WTC11 (cell line): Measurements from ENCODE around the gene PALMD. TPM values are rescaled to one million over a fixed set of nuclear protein-coding genes. Genes with fewer than 3 reads are reported as not detected.

Experiments
- ATAC-seq: fragments of 200-7000 bp; cut with Tn5 transposase; 2 replicates; pipeline ENCODE4 v1.10.0; 2021; ENCODE audit warnings: mild to moderate bottlenecking, moderate library complexity
- CTCF ChIA-PET: fragments of 300-600 bp; sonication (Branson Sonifier 250); formaldehyde crosslinking; loops from one replicate; lab custom pipeline; 2021; ENCODE audit warnings: antibody characterized with exemption; lab: Charles Lee
- POLR2A ChIA-PET: fragments of 350-600 bp; sonication (Branson Sonifier 250); formaldehyde crosslinking; loops from one replicate; lab custom pipeline; 2021; ENCODE audit warnings: antibody characterized with exemption; lab: Charles Lee
- DNase-seq: peaks from one replicate; pipeline ENCODE4 v3.0.0; 2021; ENCODE audit warnings: low spot score
- H3K27ac Mint-ChIP-seq: 2 replicates; pipeline ENCODE4 v1.8.0; 2021; ENCODE audit warnings: mixed read lengths
- H3K27me3 Mint-ChIP-seq: 2 replicates; pipeline ENCODE4 v1.8.0; 2021; ENCODE audit warnings: low read depth, mild to moderate bottlenecking, moderate library complexity, mixed read lengths
- H3K36me3 Mint-ChIP-seq: 2 replicates; pipeline ENCODE4 v1.8.0; 2021; ENCODE audit warnings: mixed read lengths
- H3K4me1 Mint-ChIP-seq: 2 replicates; pipeline ENCODE4 v1.8.0; 2022; ENCODE audit warnings: mixed read lengths
- H3K4me3 Mint-ChIP-seq: 2 replicates; pipeline ENCODE4 v1.8.0; 2021; ENCODE audit warnings: mild to moderate bottlenecking, moderate library complexity, mixed read lengths
- H3K9me3 Mint-ChIP-seq: 2 replicates; pipeline ENCODE4 v1.8.0; 2021; ENCODE audit warnings: mixed read lengths
- ATF1 ChIP-seq: sonication (generic); formaldehyde crosslinking; IDR thresholded peaks from 2 replicates; pipeline ENCODE4 v1.8.1; 2023; ENCODE audit warnings: mild to moderate bottlenecking, moderate library complexity, missing genetic modification reagents
- CBFB ChIP-seq: sonication (generic); formaldehyde crosslinking; IDR thresholded peaks from 2 replicates; pipeline ENCODE4 v1.8.1; 2022; ENCODE audit warnings: mild to moderate bottlenecking, low read depth, missing genetic modification reagents
- ELF4 ChIP-seq: sonication (generic); formaldehyde crosslinking; IDR thresholded peaks from 2 replicates; pipeline ENCODE4 v1.8.1; 2022; ENCODE audit warnings: low read depth, mild to moderate bottlenecking, moderate library complexity, missing genetic modification reagents
- FOXJ3 ChIP-seq: sonication (generic); formaldehyde crosslinking; IDR thresholded peaks from 2 replicates; pipeline ENCODE4 v1.9.0; 2021; ENCODE audit warnings: missing genetic modification reagents, mild to moderate bottlenecking, borderline replicate concordance
- GRHL2 ChIP-seq: fragments of 250-450 bp; sonication (Bioruptor Pico); IDR thresholded peaks from 2 replicates; pipeline ENCODE4 v1.8.0; 2022; ENCODE audit warnings: mild to moderate bottlenecking, moderate library complexity; ENCODE audit not compliant: insufficient replicate concordance, severe bottlenecking
- HMGA2 ChIP-seq: fragments of 250-450 bp; sonication (Bioruptor Pico); IDR thresholded peaks from 2 replicates; pipeline ENCODE4 v1.4.0; 2021; ENCODE audit warnings: mild to moderate bottlenecking, moderate library complexity
- IRF2 ChIP-seq: sonication (generic); formaldehyde crosslinking; IDR thresholded peaks from 2 replicates; pipeline ENCODE4 v1.8.0; 2022; ENCODE audit warnings: low read depth, missing genetic modification reagents, borderline replicate concordance
- JUN ChIP-seq: sonication (generic); formaldehyde crosslinking; IDR thresholded peaks from 2 replicates; pipeline ENCODE4 v1.8.0; 2023; ENCODE audit warnings: mild to moderate bottlenecking, missing genetic modification reagents
- KAT7 ChIP-seq: sonication (generic); formaldehyde crosslinking; IDR thresholded peaks from 2 replicates; pipeline ENCODE4 v1.8.1; 2023; ENCODE audit warnings: missing genetic modification reagents, mild to moderate bottlenecking, borderline replicate concordance
- MYBL2 ChIP-seq: sonication (generic); formaldehyde crosslinking; IDR thresholded peaks from 2 replicates; pipeline ENCODE4 v1.8.1; 2023; ENCODE audit warnings: mild to moderate bottlenecking, moderate library complexity, missing genetic modification reagents
- PRDM15 ChIP-seq: sonication (generic); formaldehyde crosslinking; IDR thresholded peaks from 2 replicates; pipeline ENCODE4 v1.8.0; 2022; ENCODE audit warnings: missing genetic modification reagents
- PRRX2 ChIP-seq: fragments of 250-450 bp; sonication (Bioruptor Pico); IDR thresholded peaks from 2 replicates; pipeline ENCODE4 v1.8.0; 2021; ENCODE audit warnings: mild to moderate bottlenecking
- RELA ChIP-seq: sonication (generic); formaldehyde crosslinking; IDR thresholded peaks from 2 replicates; pipeline ENCODE4 v1.8.1; 2022; ENCODE audit warnings: missing genetic modification reagents, mild to moderate bottlenecking, borderline replicate concordance
- SMAD3 ChIP-seq: sonication (generic); formaldehyde crosslinking; IDR thresholded peaks from 2 replicates; pipeline ENCODE4 v1.8.0; 2022; ENCODE audit warnings: missing genetic modification reagents, mild to moderate bottlenecking, borderline replicate concordance
- SP1 ChIP-seq: sonication (generic); formaldehyde crosslinking; conservative IDR thresholded peaks from 2 replicates; pipeline ENCODE4 v1.8.1; 2022; ENCODE audit warnings: missing genetic modification reagents
- TEAD1 ChIP-seq: sonication (generic); formaldehyde crosslinking; IDR thresholded peaks from 2 replicates; pipeline ENCODE4 v1.8.0; 2022; ENCODE audit warnings: mild to moderate bottlenecking, missing genetic modification reagents
- TEAD4 ChIP-seq: sonication (generic); formaldehyde crosslinking; IDR thresholded peaks from 2 replicates; pipeline ENCODE4 v1.8.0; 2022; ENCODE audit warnings: mild to moderate bottlenecking, missing genetic modification reagents
- ZBTB21 ChIP-seq: sonication (generic); formaldehyde crosslinking; IDR thresholded peaks from 2 replicates; pipeline ENCODE4 v1.8.1; 2023; ENCODE audit warnings: mild to moderate bottlenecking, missing genetic modification reagents, borderline replicate concordance
- ZNF121 ChIP-seq: sonication (generic); formaldehyde crosslinking; IDR thresholded peaks from 2 replicates; pipeline ENCODE4 v1.8.0; 2023; ENCODE audit warnings: missing genetic modification reagents
- ZNF138 ChIP-seq: sonication (generic); formaldehyde crosslinking; conservative IDR thresholded peaks from 2 replicates; pipeline ENCODE4 v1.8.1; 2022; ENCODE audit warnings: mild to moderate bottlenecking, moderate library complexity, missing genetic modification reagents
- ZSCAN18 ChIP-seq: fragments of 250-450 bp; sonication (Bioruptor Pico); IDR thresholded peaks from 2 replicates; pipeline ENCODE4 v2.1.2; 2022; ENCODE audit warnings: mild to moderate bottlenecking, moderate library complexity
- total RNA-seq: library from RNA; stranded (reverse); gene quantifications from 3 replicates; pipeline ENCODE4 v1.2.3, GENCODE V29; 2021

The PALMD gene
- total RNA-seq, 1 experiment from 2014 or later = 0.07 TPM

- POLR2A ChIA-PET = no interaction called here
Measured at GRCh38 chr1:99622702-99623347, 23.1 kb upstream of the PALMD start.

GRCh38 chr1:99623554-99623953, 22.4 kb upstream of the PALMD start:
- DNase-seq = no peak
- ATAC-seq = no peak
- Mint-ChIP-seq H3K4me3 (no peak overlapping the region), H3K27me3 (no peaks in the 10 kb centered on the region), H3K36me3 (no peaks in the 10 kb centered on the region)
- CTCF ChIA-PET = no interaction called here
- no peak for TF ChIP-seq KAT7 (CRISPR knock-in tag)
- TF ChIP-seq, all 79 proteins: peak for 0
- peaks cover 16% of the 10 kb centered on the region for H3K4me1 Mint-ChIP-seq
- H3K27ac Mint-ChIP-seq = no peak overlapping the region
- POLR2A ChIA-PET = no interaction called here
- H3K9me3 Mint-ChIP-seq = peaks cover 4% of the 10 kb centered on the region; the same call in 1 of the 2 replicates

More at GRCh38 chr1:99622702-99623347, 23.1 kb upstream of the PALMD start:
- H3K9me3 Mint-ChIP-seq = peaks cover 4% of the 10 kb centered on the region; the same call in 1 of the 2 replicates
- DNase-seq (no peak), ATAC-seq (no peak)
- H3K4me3 Mint-ChIP-seq = no peak overlapping the region
- CTCF ChIA-PET = interaction anchor here (0.7 kb wide), 1 partner anchor 316 kb away, joined by 4 read pairs; no protein-coding TSS in a partner anchor
- peaks cover 16% of the 10 kb centered on the region for H3K4me1 Mint-ChIP-seq
- H3K36me3 Mint-ChIP-seq = no peaks in the 10 kb centered on the region
- H3K27ac Mint-ChIP-seq = no peak overlapping the region
- H3K27me3 Mint-ChIP-seq = no peaks in the 10 kb centered on the region
- no peak for TF ChIP-seq GRHL2
- no peak for TF ChIP-seq ZNF138 (CRISPR knock-in tag)
- peak; percentile 71; the same call in 1 of the 2 replicates for TF ChIP-seq ZNF121 (CRISPR knock-in tag)

GRCh38 chr1:99627615-99628014, 18.3 kb upstream of the PALMD start:
- no peak for DNase-seq
- H3K4me3 Mint-ChIP-seq = no peak overlapping the region
- no peak for TF ChIP-seq FOXJ3 (CRISPR knock-in tag)
- TF ChIP-seq TEAD4 = no peak
- TF ChIP-seq TEAD1 = no peak
- no peak for TF ChIP-seq ATF1
- TF ChIP-seq, all 79 proteins: peak for 0
- Mint-ChIP-seq H3K4me1 (peaks cover 5% of the 10 kb centered on the region), H3K36me3 (no peaks in the 10 kb centered on the region), H3K9me3 (no peaks in the 10 kb centered on the region), H3K27ac (no peak overlapping the region), H3K27me3 (no peaks in the 10 kb centered on the region)
- POLR2A ChIA-PET = interaction anchor here (0.5 kb wide), 1 partner anchor 1715 kb away, joined by 4 read pairs; no protein-coding TSS in a partner anchor
- no peak for ATAC-seq
- CTCF ChIA-PET = no interaction called here

- no peak overlapping the region for H3K4me3 Mint-ChIP-seq
- no peak for ATAC-seq
- CTCF ChIA-PET = no interaction called here
- no peaks in the 10 kb centered on the region for H3K9me3 Mint-ChIP-seq
- no peak overlapping the region for H3K27ac Mint-ChIP-seq
- TF ChIP-seq SP1 (no peak), IRF2 (CRISPR knock-in tag) (no peak), PRDM15 (no peak)
- POLR2A ChIA-PET = no interaction called here
- no peak for DNase-seq
- no peaks in the 10 kb centered on the region for H3K36me3 Mint-ChIP-seq
- no peaks in the 10 kb centered on the region for H3K27me3 Mint-ChIP-seq
- no peaks in the 10 kb centered on the region; the same call in 1 of the 2 replicates for H3K4me1 Mint-ChIP-seq
Measured at GRCh38 chr1:99629164-99629563, 16.7 kb upstream of the PALMD start.

- Mint-ChIP-seq H3K4me1 (peaks cover 11% of the 10 kb centered on the region), H3K36me3 (no peaks in the 10 kb centered on the region), H3K9me3 (no peaks in the 10 kb centered on the region), H3K4me3 (no peak overlapping the region), H3K27me3 (no peaks in the 10 kb centered on the region), H3K27ac (no peak overlapping the region)
- no peak for DNase-seq
- ATAC-seq = no peak
- CTCF ChIA-PET = interaction anchor here (0.7 to 1.6 kb wide), 2 partner anchors 11 to 97 kb away, joined by 4 read pairs; partner anchors contain the start of gene PALMD
- POLR2A ChIA-PET = interaction anchor here (0.7 to 0.9 kb wide), 2 partner anchors 11 to 186 kb away, joined by 3 read pairs; partner anchors contain the start of gene PALMD
- no peak for TF ChIP-seq ELF4 (CRISPR knock-in tag)
- TF ChIP-seq SMAD3 (CRISPR knock-in tag) = no peak
- no peak for TF ChIP-seq ZBTB21
- no peak for TF ChIP-seq ZSCAN18 (CRISPR knock-in tag)
- TF ChIP-seq RELA (CRISPR knock-in tag) = no peak
- no peak for TF ChIP-seq HMGA2
- no peak for TF ChIP-seq JUN (CRISPR knock-in tag)
- TF ChIP-seq PRRX2 (CRISPR knock-in tag) = no peak
- no peak for TF ChIP-seq CBFB (CRISPR knock-in tag)
- no peak for TF ChIP-seq MYBL2 (CRISPR knock-in tag)
Measured at GRCh38 chr1:99634971-99635624, 10.8 kb upstream of the PALMD start.
